Measurements from ENCODE around the gene HNF4A. TPM values are rescaled to one million over a fixed set of nuclear protein-coding genes. Genes with fewer than 3 reads are reported as not detected.
A peak's percentile ranks its signal among the peaks of the same experiment; 100 is the strongest.

HNF4A gene
- total and polyA plus RNA-seq, 2 of the 13 experiments (the other 11 are each of a cell fraction or from before 2014, with no cell fraction given): 80.9 to 169 TPM

GRCh38 chr20:44394702-44395460 is 39.4 kb downstream of the HNF4A start (continued):
- no peak for TF ChIP-seq E2F5 (CRISPR knock-in tag; conservative IDR thresholded peaks at IDR 0.05)
- TF ChIP-seq ASH2L (IDR thresholded peaks at IDR 0.05; ENCODE audit: insufficient read length, low read depth, low read length): peak; percentile 88
- peak; percentile 89 for TF ChIP-seq HOMEZ (CRISPR knock-in tag; IDR thresholded peaks at IDR 0.05; ENCODE audit: low read depth)
- TF ChIP-seq ZNF230 (CRISPR knock-in tag; IDR thresholded peaks at IDR 0.05): peak; percentile 70
- TF ChIP-seq SIN3B (IDR thresholded peaks at IDR 0.05; ENCODE audit: low read length): no peak
- TF ChIP-seq GPN1 (CRISPR knock-in tag; IDR thresholded peaks at IDR 0.05; ENCODE audit: borderline replicate concordance): no peak
- TF ChIP-seq DBP (CRISPR knock-in tag; IDR thresholded peaks at IDR 0.05; ENCODE audit: not compliant biosample characterization): peak; percentile 91
- TF ChIP-seq MTF2 (CRISPR knock-in tag; IDR thresholded peaks at IDR 0.05; ENCODE audit: borderline replicate concordance): peak; percentile 13; the same call in 1 of the 2 replicates
- TF ChIP-seq ZMAT5 (CRISPR knock-in tag; IDR thresholded peaks at IDR 0.05; ENCODE audit: borderline replicate concordance, low read depth): no peak
- peak; percentile 99 for TF ChIP-seq CEBPB (IDR thresholded peaks at IDR 0.05; ENCODE audit: borderline replicate concordance, low read depth, low read length)
- TF ChIP-seq POLR2AphosphoS5 (IDR thresholded peaks at IDR 0.05; ENCODE audit: low read depth, low read length): peak; percentile 50; the same call in 1 of the 2 replicates
- no peak for TF ChIP-seq PAF1 (CRISPR knock-in tag; IDR thresholded peaks at IDR 0.05)
- peak; percentile 98; the same call in 1 of the 2 replicates for TF ChIP-seq ZNF224 (CRISPR knock-in tag; IDR thresholded peaks at IDR 0.05)
- TF ChIP-seq PLRG1 (conservative IDR thresholded peaks at IDR 0.05): no peak
- peak; percentile 96; the same call in 1 of the 2 replicates for TF ChIP-seq ZNF569 (CRISPR knock-in tag; IDR thresholded peaks at IDR 0.05; ENCODE audit: borderline replicate concordance)
- no peak; the same call in 1 of the 2 replicates for TF ChIP-seq KMT2A (CRISPR knock-in tag; IDR thresholded peaks at IDR 0.05)
- TF ChIP-seq ZNF687 (CRISPR knock-in tag; IDR thresholded peaks at IDR 0.05): peak; percentile 96
- TF ChIP-seq ZNF704 (CRISPR knock-in tag; IDR thresholded peaks at IDR 0.05; ENCODE audit: borderline replicate concordance): no peak
- TF ChIP-seq ZNF781 (CRISPR knock-in tag; IDR thresholded peaks at IDR 0.05; ENCODE audit: borderline replicate concordance, not compliant biosample characterization): peak; percentile 62
